ENCODE measurements around the gene BEST2.
"Not testable (repeated sequence)": the region's sequence is repeated elsewhere in the genome, so short reads cannot be mapped to it uniquely, and the experiment has no call there.

The BEST2 gene

GRCh38 chr19:12787458-12787857, 35.9 kb downstream of the BEST2 start:
- no peak for DNase-seq (ENCODE audit: low spot score)

DNA sequence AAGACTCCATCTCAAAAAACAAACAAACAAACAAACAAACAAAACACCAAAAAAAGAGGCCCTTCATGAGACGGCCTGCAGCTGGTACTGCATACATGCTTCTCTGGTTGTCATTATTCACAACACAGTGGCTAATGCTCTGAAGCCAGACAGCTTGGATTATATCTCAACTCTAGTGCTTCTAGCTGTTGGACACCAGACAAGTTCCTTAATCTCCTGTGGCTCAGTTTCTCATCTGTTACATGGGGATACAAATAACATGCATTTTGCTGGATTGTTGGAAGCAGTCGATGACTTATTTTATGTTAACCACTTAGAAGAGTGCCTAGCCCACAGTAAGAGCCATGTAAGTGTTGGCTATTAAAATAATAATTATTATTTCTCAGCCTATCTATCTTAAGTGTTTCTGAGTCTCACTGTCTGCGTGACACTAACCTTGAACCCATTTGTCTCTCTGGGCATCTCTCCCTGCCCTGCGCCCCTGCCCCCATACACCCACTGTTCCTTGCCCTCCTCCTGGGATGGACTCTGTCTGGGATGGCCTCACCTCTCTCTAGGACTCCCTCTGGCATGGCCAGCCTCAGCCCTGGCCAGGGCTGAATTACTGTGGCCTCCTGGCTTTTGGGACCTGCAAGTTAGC, 36.6 kb downstream of the BEST2 start:
- DNase-seq (ENCODE audit: low spot score) = peak; percentile 60

DNA sequence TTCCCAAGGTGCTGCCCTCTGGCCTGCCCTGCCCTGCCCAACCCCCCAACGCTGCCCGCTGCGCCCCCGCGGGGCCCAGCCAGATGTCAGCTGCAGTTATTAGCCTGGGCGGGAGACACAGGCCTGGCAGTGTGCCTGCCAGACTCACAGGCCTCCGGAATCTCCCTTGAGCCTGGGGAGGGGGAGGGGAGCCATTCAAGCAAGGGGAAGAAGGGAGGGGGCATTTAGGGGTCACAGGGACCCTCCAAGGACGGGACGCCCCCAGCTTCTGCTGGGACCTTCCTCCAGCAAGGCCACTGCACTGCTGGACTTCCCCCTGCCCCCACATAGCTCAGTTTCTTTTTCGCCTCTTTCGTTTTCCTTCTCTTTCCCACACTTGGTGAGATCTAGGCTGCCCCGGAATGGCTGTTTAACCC, 37.1 kb downstream of the BEST2 start:
- peak; percentile 88 for DNase-seq (ENCODE audit: low spot score)

DNA sequence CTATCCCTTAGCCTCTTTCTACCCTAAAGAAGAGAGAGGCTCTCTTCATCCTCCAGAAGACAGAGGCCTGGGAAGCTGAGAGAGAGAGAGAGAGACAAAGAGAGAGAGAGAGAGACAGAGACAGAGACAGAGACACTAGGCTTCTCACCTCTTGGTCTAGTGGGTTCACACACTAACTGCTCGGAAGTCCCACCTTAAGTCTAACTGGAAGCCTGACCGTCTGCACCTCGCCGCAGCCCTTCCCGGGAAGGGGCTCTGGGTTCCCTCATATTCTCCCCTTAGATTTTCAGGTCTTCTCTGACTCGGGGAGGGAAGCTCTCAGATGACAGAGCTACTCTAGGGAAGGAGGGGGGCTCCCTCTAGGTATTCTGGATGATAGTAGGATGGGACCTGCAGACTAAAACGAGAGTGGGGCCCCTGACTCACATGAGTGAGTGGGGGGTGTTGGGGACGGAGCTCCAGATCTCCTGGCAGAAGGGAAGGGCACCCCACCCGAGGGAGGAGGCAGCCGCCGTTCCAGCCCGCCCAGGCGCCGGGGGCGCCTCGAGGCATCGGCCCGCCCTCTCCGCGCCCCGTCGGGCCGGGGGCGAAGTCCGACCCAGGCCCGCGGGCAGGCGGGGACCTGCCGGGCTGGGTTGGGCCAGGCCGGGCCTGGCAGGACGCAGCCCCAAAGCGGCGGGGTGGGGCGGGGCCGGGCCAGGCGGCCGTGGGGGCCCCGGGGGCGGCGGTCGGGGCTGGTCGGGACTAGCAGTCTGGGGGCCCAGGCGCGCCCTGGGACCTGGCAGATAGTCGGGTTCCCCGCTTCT, 37.7 kb downstream of the BEST2 start:
- peak; percentile 58 for DNase-seq (ENCODE audit: low spot score)

DNA sequence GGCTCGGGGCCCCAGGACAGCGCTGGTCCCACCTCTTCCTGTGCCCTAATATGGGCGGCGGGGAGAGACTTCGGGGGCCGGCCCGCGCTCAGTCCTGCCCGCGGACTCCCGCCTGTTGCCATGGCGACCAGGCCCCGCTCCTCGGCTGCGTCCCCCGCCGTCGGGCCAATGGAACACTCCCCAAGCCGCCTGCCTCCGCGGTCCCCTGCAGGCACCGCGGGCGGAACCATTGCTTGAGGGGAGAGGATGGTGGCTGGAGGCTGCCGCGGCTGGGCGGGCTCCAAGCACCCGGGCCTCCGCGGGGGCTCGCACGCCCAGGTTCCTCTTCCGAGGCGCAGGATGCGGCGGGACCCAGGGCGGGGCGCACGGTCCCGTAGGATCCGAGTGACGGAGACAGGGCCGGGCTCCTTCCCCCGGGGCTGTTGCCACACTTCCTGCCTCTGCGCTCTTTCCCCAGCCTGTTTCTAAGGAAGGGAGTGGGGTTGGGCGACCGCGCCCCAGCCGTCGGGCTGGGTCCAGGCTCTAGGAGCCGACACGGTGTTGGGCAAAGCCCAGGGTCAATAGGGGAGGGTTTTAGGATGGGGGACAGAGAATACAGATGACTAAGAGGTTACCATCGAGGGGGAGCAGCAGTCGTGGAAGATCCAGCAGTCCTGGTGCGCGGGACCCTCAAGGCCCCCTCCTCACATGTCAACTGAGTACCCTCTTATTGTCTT, 38.5 kb downstream of the BEST2 start:
- DNase-seq (ENCODE audit: low spot score) = peak; percentile 96

DNA sequence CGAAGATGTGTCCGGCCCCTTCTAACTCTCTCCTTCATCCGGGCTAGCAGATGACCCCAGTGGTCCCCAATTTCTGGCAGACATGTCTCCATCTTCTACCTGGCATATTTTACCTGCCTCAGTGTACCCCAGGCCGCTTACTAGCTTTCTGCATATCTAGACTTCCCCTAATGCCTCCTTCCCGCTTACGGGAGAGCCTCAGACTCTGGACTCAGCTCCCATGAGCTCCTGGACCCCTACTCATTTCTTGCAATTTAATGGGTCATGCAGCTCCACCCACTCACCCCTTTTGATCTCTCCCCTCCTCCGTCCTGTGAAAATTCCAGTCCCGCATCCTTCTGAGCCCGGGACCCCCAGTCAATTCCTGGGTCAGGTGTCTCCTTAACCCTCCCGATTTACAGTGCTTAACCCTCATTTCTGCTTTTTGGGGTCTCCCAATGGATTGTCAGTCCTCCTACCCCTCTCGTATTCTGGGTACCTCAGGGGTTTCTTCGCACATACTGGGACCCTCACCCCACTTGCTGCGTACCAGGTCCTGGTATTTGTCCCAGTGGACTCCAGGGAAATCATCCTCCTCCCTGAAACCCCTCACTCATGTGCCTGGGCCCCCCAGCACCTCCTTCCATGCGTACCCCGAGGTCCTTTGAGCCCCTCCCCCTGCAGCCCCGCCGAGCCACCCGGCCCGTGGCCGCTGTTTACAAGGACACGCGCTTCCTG, 39.2 kb downstream of the BEST2 start:
- DNase-seq (ENCODE audit: low spot score) = peak; percentile 37

- DNase-seq (ENCODE audit: low spot score) = peak; percentile 95
Observed at GRCh38 chr19:12791345-12792050, 39.9 kb downstream of the BEST2 start, which contains the start of gene JUNB. Gene JUNB (plus strand): TSS chr19:12791486. CDS start chr19:12791772, 286 bp downstream.

GRCh38 chr19:12792051-12792852, 40.7 kb downstream of the BEST2 start:
- DNase-seq (ENCODE audit: low spot score) = peak; percentile 69

DNA sequence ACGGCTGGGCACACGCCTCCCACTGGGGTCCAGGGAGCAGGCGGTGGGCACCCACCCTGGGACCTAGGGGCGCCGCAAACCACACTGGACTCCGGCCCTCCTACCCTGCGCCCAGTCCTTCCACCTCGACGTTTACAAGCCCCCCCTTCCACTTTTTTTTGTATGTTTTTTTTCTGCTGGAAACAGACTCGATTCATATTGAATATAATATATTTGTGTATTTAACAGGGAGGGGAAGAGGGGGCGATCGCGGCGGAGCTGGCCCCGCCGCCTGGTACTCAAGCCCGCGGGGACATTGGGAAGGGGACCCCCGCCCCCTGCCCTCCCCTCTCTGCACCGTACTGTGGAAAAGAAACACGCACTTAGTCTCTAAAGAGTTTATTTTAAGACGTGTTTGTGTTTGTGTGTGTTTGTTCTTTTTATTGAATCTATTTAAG, 41.3 kb downstream of the BEST2 start:
- no peak for DNase-seq (ENCODE audit: low spot score)

DNA sequence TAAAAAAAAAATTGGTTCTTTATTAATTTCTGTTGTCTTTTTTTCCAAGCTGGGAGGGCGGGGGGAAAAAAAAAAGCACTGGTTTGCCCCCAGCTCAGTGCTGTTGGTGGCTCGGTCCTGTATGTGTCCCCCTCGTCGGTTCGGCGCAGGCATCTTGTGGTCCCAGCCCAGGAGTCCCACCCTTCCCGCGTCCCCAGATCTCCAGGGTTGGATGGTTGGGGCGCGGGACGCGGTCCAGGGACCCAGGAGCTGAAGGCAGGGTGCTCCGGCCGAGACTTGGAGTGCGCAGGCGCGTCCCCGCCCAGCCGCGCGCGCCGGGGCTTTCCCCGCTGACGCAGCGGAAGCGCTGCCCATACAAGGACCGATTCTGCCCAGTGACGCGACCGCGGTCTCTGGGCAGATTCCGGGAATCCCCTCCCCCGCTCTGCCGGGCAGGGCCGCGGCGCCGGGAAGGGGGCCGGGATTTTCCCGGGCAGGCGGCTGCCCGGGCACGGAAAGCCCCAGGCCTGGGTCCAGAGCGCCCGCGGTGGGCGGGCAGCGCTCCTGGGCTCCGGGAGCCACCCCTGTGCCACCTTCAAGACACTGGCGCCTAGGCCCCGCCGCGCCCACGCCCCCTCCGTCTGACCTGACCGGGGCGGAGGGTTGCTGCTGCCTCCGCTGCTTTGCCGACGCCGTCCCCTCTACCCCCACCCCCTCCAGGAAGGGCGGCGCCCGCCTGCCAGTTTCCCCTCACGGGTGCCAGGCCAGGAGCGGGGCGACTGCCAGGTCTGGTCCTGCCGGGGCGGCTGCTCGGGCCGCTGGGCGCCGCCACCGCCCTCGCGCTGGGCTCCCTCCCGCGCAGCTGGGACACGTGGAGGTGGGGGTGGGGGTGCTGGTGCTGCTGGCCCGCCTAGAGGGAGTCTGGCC, 42.0 kb downstream of the BEST2 start:
- DNase-seq (ENCODE audit: low spot score) = peak; percentile 95

GRCh38 chr19:12794196-12794941, 42.8 kb downstream of the BEST2 start:
- peak; percentile 27 for DNase-seq (ENCODE audit: low spot score)

DNA sequence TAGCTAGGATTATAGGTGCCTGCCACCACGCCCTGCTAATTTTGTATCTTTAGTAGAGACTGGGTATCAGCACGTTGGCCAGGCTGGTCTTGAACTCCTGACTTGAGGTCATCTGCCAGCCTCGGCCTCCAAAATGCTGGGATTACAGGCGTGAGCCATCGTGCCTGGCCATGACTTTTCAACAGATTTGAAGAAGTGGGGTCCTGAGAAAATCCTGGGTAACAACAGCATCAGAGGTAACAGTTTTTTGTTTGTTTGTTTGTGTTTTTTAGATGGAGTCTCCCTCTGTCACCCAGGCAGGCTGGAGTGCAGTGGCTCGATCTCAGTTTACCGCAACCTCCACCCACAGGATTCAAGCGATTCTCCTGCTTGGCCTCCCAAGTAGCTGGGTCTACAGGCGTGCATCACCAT, 43.4 kb downstream of the BEST2 start:
- no peak for DNase-seq (ENCODE audit: low spot score)

DNA sequence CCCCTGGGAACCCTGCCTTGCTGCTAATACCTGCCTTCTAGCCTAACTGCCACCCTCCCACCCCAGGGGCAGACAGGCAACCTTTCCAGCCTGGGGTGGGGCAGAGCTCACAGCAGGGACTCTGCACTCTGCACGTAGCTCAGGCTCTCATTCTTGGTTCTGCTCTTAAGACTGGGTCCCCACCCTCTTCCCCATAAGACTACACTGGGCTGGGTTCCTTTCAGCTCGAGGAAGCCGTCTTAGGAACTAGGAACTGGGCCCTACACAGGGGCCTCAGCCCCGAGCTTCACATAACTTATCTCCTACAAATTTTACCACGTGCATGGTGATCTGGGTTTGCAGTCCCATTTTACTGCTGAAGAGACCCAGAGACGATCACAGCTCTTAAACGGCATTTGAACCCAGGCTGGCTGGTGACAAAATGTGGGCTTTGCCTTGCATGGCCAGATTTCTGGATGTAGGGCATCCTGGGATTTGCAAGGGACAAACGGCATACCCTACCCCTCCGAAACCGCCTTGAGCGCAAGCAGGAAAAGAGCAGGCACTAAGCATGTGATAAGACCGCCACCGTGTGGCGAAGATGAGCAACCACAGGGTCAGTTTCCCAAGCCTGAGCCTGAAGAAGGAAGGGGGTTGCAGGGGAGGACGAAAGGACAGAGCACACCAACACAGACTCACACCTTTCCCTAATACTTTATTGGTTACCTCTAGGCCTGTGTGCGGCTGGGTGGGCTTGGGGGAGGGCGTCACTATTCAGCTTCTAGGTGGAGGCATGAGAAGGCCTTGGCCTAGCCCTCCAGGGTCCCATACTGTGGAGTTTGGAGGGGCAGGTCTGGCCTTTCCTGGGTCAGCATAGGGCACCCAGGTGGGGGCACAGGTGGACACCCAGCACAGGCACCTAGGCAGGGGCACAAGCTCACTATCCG, 44.8 kb downstream of the BEST2 start:
- peak; percentile 85 for DNase-seq (ENCODE audit: low spot score)

DNA sequence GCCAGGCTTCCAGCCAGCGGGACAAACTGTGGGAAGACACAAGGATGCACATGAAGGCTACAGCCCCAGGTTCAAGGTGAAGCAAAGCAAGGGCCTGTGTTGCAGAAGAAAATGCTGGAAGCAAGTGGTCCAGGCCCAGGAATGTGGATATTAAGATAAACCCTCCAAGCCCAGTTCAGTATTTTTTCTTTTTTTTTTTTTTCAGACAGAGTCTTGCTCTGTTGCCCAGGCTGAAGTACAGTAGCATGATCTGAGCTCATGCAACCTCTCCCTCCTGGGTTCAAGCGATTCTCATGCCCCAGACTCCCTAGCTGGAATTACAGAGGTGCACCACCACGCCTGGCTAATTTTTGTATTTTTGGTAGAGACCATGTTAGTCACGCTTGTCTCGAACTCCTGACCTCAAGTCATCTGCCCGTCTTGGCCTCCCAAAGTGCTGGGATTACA, 45.6 kb downstream of the BEST2 start:
- no peak for DNase-seq (ENCODE audit: low spot score)

- DNase-seq (ENCODE audit: low spot score) = not testable (repeated sequence)
Observed at GRCh38 chr19:12797607-12798006, 46.0 kb downstream of the BEST2 start.

DNA sequence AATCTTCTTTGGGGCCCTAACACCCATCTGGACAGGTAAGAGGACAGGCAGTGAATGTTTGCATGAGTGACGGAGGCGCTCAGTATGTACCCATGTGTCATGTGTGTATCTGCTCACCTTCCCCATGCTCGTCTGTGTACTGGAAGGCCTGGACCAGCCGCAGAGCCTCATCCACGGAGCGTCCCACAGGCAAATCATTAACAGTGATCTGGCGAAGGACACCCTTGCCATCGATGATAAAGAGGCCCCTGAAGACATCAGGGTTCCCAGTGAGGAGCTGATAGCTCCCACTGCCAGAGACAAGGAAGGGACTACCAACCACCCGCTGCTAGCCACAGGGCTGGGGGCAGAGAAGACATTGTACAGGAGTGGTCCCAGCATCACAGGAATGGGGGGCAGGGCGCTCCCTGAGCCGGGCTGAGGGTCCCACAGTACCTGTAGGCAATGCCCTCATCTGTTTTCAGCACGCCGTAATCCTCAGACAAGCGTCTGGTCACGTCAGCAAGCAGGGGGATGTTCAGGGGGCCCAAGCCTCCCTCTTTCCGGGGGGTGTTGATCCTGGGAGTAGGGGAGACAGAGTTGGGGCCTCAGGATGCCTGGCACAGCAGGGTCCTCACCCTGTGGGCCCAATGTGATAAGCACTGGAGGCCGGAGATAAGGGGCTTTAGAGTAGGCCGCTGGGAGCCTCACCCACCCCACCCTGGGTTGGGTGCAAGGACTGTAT, 48.3 kb downstream of the BEST2 start:
- peak; percentile 40 for DNase-seq (ENCODE audit: low spot score)

DNA sequence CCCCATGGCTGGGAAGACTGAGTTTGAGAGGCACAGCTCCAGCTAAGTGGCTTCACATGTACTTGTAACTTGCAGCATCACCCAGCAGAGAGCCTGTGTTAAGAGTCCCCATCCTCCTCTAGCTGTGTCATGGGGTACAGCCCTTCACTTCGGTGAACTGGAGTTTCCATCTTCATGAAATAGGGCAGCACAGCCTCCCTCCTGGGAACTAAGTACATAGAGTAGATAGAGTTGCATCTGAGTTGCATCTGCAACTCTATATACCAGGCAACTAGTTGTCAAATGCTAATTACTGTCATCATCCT, 48.8 kb downstream of the BEST2 start:
- DNase-seq (ENCODE audit: low spot score) = peak; percentile 81

Data from hematopoietic multipotent progenitor cell treated with erythropoietin and hydrocortisone succinate and interleukin-3 and kit ligand, for 15 days (in vitro differentiated cells).